ENCODE results near the gene STIMATE.

Gene STIMATE

GRCh38 chr3:52787672-52788625 lies 109.4 kb downstream of the STIMATE start:
- DNase-seq (ENCODE audit: low read depth), result no peak
- no peak overlapping the region for H3K4me3 ChIP-seq (ENCODE audit: low read depth, low read length)
- TF ChIP-seq CTCF (conservative IDR thresholded peaks at IDR 0.05; ENCODE audit: low read depth, low read length), result no peak

GRCh38 chr3:52787246-52787645 lies 110.1 kb downstream of the STIMATE start:
- no peak for TF ChIP-seq CTCF (conservative IDR thresholded peaks at IDR 0.05; ENCODE audit: low read depth, low read length)
- no peak for DNase-seq (ENCODE audit: low read depth)
- H3K4me3 ChIP-seq (ENCODE audit: low read depth, low read length), result no peak overlapping the region

All from choroid plexus epithelial cell (primary cell).